HUES48 (cell line): Measurements from ENCODE around the gene AMOTL2.

Source experiments
- H3K27ac ChIP-seq: one replicate; pipeline ENCODE4 v1.7.0; 2013; ENCODE audit warnings: low read depth, low read length, inconsistent platforms
- H3K27me3 ChIP-seq: 2 replicates; pipeline ENCODE4 v1.6.1; 2013; ENCODE audit warnings: mild to moderate bottlenecking, low read length; ENCODE audit not compliant: control insufficient read depth, insufficient read depth
- H3K36me3 ChIP-seq: 2 replicates; pipeline ENCODE4 v1.6.1; 2013; ENCODE audit warnings: low read length; ENCODE audit not compliant: control insufficient read depth, insufficient read depth
- H3K4me1 ChIP-seq: 2 replicates; pipeline ENCODE4 v1.6.1; 2013; ENCODE audit warnings: mild to moderate bottlenecking, low read length; ENCODE audit not compliant: control insufficient read depth, insufficient read depth
- H3K4me3 ChIP-seq: 2 replicates; pipeline ENCODE4 v1.5.1; 2013; ENCODE audit warnings: mild to moderate bottlenecking, low read depth, low read length
- H3K9ac ChIP-seq: 2 replicates; pipeline ENCODE4 v1.6.1; 2013; ENCODE audit warnings: mild to moderate bottlenecking, low read depth, low read length, moderate library complexity
- H3K9me3 ChIP-seq: 2 replicates; pipeline ENCODE4 v1.6.1; 2013; ENCODE audit warnings: low read length; ENCODE audit not compliant: control insufficient read depth, insufficient read depth

AMOTL2 gene

GRCh38 chr3:134378818-134379217, 4.6 kb upstream of the AMOTL2 start:
- Histone ChIP-seq H3K4me1 (peaks cover 22% of the 10 kb centered on the region), H3K27ac (no peak overlapping the region), H3K36me3 (no peaks in the 10 kb centered on the region), H3K4me3 (no peak overlapping the region), H3K9me3 (no peaks in the 10 kb centered on the region), H3K27me3 (peaks cover 35% of the 10 kb centered on the region), H3K9ac (no peak overlapping the region)

- no peaks in the 10 kb centered on the region for H3K9me3 ChIP-seq
- peaks cover 35% of the 10 kb centered on the region for H3K27me3 ChIP-seq
- H3K4me3 ChIP-seq, result no peak overlapping the region
- no peak overlapping the region for H3K9ac ChIP-seq
- H3K36me3 ChIP-seq, result no peaks in the 10 kb centered on the region
- peaks cover 22% of the 10 kb centered on the region for H3K4me1 ChIP-seq
- H3K27ac ChIP-seq, result no peak overlapping the region
These were observed 4.1 kb upstream of the AMOTL2 start for GRCh38 chr3:134378384-134378783.

DNA sequence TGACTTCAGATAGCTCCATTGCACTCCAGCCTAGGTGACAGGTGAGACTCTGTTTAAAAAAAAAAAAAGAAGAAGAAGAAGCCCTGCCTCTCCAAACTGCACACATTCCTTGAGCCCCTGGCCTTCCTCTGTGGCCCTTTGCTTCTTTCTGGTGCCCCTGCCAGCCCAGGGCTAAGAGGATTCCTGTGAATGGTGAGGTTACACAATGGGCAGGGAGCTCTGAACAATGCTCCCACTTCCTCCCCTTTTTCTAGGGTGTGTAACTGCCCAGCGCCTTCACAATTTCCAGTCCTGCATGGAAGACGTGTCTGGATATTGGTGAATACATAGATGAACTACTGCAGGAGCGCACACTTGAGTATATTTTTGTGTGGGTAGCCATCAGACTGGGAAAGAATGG, 3.6 kb upstream of the AMOTL2 start:
- H3K27ac ChIP-seq, result no peak overlapping the region

GRCh38 chr3:134376786-134377426, 2.7 kb upstream of the AMOTL2 start:
- H3K9ac ChIP-seq, result no peak overlapping the region
- H3K4me3 ChIP-seq, result no peak overlapping the region
- peaks cover 42% of the 10 kb centered on the region for H3K27me3 ChIP-seq
- no peaks in the 10 kb centered on the region for H3K36me3 ChIP-seq
- no peak overlapping the region for H3K27ac ChIP-seq
- H3K9me3 ChIP-seq, result no peaks in the 10 kb centered on the region
- peaks cover 25% of the 10 kb centered on the region for H3K4me1 ChIP-seq

More for the DNA sequence above, 3.6 kb upstream of the AMOTL2 start:
- Histone ChIP-seq H3K4me3 (no peak overlapping the region), H3K36me3 (no peaks in the 10 kb centered on the region), H3K4me1 (peaks cover 22% of the 10 kb centered on the region), H3K9ac (no peak overlapping the region), H3K27me3 (peaks cover 35% of the 10 kb centered on the region), H3K9me3 (no peaks in the 10 kb centered on the region)

DNA sequence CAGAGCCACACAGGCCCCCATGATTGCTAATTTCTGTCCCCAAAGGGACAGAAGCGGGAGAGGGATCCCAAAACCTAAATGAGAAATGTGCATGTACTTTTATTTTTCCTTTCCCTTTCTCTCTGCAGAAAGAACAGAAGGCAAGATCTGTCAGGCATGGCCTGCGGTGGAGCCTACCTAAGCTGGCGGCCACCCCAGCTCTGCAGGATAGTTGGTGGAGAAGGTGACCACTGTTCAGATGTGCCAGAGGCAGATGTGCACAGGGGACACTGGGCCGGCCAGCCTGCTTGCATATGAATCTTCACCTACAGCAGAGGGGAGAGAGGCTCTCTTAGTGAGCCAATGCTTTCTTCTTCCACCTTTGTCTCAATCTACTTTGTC, 2.1 kb upstream of the AMOTL2 start:
- peaks cover 41% of the 10 kb centered on the region for H3K27me3 ChIP-seq
- H3K27ac ChIP-seq, result no peak overlapping the region
- H3K4me3 ChIP-seq, result no peak overlapping the region
- no peaks in the 10 kb centered on the region for H3K9me3 ChIP-seq
- H3K36me3 ChIP-seq, result peaks cover 5% of the 10 kb centered on the region
- H3K4me1 ChIP-seq, result peaks cover 29% of the 10 kb centered on the region
- H3K9ac ChIP-seq, result no peak overlapping the region

- H3K4me3 ChIP-seq, result peak overlapping the region; percentile 74
- H3K27ac ChIP-seq, result peak overlapping the region; percentile 100
- no peaks in the 10 kb centered on the region for H3K9me3 ChIP-seq
- H3K36me3 ChIP-seq, result peaks cover 11% of the 10 kb centered on the region
- H3K9ac ChIP-seq, result no peak overlapping the region
- peaks cover 36% of the 10 kb centered on the region for H3K27me3 ChIP-seq
- H3K4me1 ChIP-seq, result peaks cover 31% of the 10 kb centered on the region
These were observed 1.5 kb upstream of the AMOTL2 start for GRCh38 chr3:134375582-134376384.

DNA sequence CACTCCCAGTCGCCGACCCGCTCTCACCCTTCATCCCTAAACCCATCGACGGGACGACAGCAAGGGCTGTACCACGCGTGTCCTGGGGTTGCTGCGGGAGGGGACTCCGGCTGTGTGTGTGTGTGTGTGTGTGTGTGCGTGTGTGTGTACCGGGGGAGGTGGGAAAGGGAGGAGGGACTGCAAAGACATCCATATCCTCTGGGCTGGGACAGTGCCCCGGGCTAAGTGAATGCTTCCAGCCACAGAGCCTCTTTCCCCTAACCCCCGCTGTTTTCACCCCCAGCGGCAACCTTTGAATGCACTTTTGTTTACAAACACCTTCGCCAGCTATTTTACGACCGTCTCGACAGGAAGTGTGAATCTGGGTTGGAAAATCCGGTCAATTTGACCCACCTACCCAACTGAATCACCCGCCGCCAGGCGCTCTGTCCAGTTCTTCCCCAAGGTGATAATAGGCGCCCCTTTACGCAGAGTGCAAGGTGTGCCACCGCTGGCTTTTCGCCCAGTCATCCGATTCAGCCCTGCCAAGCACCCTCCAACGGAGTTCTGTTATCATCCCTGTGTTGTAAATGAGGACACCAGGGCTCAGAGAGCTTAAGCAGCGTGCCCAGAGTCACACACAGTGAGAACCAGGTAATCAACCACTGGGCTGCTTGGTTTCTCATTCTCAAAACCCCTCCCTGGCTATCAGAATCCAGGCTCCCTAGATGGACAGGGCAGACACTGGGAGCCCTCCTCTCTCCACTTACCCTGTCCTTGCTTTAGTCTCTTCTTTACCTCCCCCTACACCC, 739 bp upstream of the AMOTL2 start:
- H3K27ac ChIP-seq, result peak overlapping the region; percentile 100
- H3K27me3 ChIP-seq, result peaks cover 36% of the 10 kb centered on the region
- H3K9ac ChIP-seq, result peak overlapping the region; percentile 79
- peaks cover 19% of the 10 kb centered on the region for H3K36me3 ChIP-seq
- H3K4me1 ChIP-seq, result peaks cover 31% of the 10 kb centered on the region
- H3K4me3 ChIP-seq, result peak overlapping the region; percentile 74
- no peaks in the 10 kb centered on the region for H3K9me3 ChIP-seq

DNA sequence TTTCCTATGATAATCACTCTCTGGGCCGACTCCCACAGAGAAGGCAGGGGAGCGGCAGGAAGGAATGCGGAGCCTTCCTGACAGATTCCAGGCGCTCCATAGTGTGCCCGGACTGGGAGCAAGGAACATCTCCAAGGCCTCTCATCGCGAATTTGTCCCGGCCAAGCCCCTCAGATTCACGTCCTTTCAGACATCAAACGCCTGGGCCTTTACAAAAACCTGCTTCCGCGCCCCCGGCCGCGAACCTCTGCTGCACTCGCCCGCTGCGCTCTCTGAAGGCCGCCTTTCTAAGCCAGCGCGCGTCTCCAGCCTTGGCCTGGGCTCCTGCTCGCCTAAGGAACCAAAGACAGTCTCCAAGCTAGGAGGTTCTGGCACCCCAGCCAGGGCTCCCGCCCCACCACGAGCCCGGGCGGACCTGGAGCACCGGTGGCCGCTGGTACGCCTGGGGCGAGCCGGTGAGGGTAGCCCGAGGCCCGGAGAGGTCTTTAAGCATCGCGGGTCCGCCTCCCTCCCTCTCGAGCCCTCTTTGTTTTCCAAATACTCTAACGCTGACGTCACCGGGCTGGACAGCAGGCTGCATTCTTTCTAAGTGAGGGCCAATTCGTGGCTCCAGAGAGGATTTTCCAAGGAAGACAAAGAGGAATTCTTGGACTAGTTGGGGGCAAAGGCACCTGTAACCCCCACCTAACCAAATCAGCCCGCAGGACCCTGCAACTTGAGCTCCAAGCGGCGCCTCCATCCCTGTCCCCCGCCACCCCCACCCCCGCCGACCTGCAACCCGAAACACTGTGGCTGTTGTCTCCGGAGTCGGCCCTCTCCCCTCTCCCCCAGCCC, 759 bp downstream of the AMOTL2 start:
- no peaks in the 10 kb centered on the region for H3K9me3 ChIP-seq
- H3K27me3 ChIP-seq, result peaks cover 36% of the 10 kb centered on the region
- H3K27ac ChIP-seq, result peak overlapping the region; percentile 100
- peak overlapping the region; percentile 74 for H3K4me3 ChIP-seq
- H3K36me3 ChIP-seq, result peaks cover 34% of the 10 kb centered on the region
- peaks cover 27% of the 10 kb centered on the region for H3K4me1 ChIP-seq
- peak overlapping the region; percentile 99 for H3K9ac ChIP-seq

DNA sequence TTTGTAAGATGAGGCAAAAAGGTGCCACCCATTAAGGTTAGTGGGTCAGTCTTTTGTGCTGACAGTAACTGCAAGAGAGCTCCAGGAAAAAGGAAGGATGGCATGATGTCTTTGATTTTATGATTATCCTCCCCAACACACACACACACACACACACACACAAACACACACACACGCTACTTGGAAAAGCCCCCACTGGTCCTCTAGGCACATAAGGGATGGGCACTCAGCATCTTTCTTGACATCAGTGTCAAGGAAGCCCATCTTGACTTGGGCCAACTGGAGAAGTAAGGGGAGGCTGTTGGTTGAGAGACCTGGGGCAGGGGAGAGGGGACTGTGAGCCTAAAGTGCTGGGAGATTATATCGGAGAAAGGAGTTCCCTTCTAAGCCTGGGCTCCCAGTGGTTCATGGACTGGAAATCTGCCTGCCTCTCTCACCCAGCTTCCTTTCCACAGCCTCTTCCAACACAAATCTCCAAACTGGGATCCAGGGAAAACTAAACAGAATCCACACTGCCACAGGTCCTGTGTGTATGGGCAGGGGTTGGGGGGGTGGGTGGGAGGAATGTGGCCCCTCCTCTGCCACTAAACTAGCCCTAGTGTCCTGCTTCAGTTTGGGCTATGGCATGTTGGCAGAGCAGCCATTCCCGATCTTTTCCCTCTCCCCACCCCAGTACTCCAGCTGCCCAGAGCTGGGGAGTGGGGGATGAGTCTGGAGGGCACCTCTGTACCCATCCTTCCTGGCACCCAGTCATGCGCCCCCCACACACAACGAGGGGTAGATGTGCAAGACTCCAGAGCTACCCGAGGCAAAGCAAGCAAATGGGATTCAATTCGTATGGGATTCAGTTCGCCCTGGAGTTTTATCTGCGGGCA, 1.6 kb downstream of the AMOTL2 start:
- H3K4me1 ChIP-seq, result peaks cover 27% of the 10 kb centered on the region
- H3K27ac ChIP-seq, result peak overlapping the region; percentile 100
- peak overlapping the region; percentile 99 for H3K9ac ChIP-seq
- H3K27me3 ChIP-seq, result peaks cover 30% of the 10 kb centered on the region
- peak overlapping the region; percentile 74 for H3K4me3 ChIP-seq
- no peaks in the 10 kb centered on the region for H3K9me3 ChIP-seq
- peaks cover 42% of the 10 kb centered on the region for H3K36me3 ChIP-seq
